Activated naive CD4-positive, alpha-beta T cell treated with anti-CD3 and anti-CD28 coated beads for 36 hours (primary cell): Measurements from ENCODE around the gene KLHL29. TPM values are rescaled to one million over a fixed set of nuclear protein-coding genes. Genes with fewer than 3 reads are reported as not detected.

Experiments used
- CTCF ChIA-PET: fragments of 350-600 bp; sonication (Branson Sonifier 250); formaldehyde crosslinking; loops from one replicate; lab custom pipeline; 2021; ENCODE audit warnings: antibody characterized with exemption; lab: Charles Lee
- DNase-seq: peaks from one replicate; pipeline ENCODE4 v3.0.0-alpha.2; 2020
- H3K27ac Mint-ChIP-seq: one replicate; pipeline ENCODE4 v1.8.0; 2021; ENCODE audit warnings: mild to moderate bottlenecking, mixed read lengths
- H3K27me3 Mint-ChIP-seq: one replicate; pipeline ENCODE4 v1.8.0; 2021; ENCODE audit warnings: low read depth, mixed read lengths
- H3K36me3 Mint-ChIP-seq: one replicate; pipeline ENCODE4 v1.8.0; 2021; ENCODE audit warnings: low read depth, mixed read lengths
- H3K4me1 Mint-ChIP-seq: one replicate; pipeline ENCODE4 v1.8.0; 2021; ENCODE audit warnings: low read depth, mixed read lengths
- H3K4me3 Mint-ChIP-seq: one replicate; pipeline ENCODE4 v1.8.0; 2021; ENCODE audit warnings: mild to moderate bottlenecking, moderate library complexity, mixed read lengths
- H3K9me3 Mint-ChIP-seq: one replicate; pipeline ENCODE4 v1.8.0; 2021; ENCODE audit warnings: mixed read lengths
- intact Hi-C: fragments of 100-400 bp; cut with micrococcal nuclease; formaldehyde crosslinking; loops from one replicate; pipeline ENCODE4 v1.15.1; 2023
- total RNA-seq, 2 experiments: library from RNA; stranded (reverse); gene quantifications; one replicate each; pipeline ENCODE4 v1.2.3, GENCODE V29; 2021

KLHL29 gene
- total RNA-seq, 2 experiments from 2014 or later: 2.4 to 2.9 TPM

DNA sequence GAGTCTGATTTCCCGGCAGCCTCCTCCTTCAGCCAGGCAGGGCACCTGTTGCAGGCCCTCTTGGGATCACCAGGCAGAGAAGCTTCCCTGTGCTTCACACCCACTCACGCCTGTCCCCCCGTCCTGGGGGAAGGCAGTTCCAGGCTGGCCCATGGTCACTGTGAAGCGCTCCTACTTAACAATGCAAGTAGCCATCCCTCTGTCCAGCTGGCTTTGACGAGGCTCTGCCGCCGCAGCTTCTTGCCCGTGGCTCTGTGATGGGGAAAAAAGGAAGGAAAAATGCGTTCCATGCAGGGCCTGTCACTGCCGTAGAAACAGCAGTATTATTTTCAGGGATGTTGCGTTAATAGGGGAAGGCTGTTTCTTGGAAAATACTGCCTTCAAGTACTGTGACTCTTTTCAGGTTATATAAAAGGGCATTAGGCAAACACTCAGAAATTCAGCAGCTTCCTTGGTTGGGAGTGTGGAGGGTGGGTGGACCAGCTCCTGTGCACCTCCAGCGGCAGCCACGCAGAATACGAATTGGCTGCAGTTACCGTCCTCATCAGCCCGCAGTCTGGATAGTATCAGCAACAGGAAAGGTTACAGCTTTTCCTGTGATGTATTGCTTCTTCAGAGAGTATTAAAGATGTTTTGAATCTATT is 232.3 kb downstream of the KLHL29 start:
- intact Hi-C loops: no loop called here
- Mint-ChIP-seq H3K9me3 (no peaks in the 10 kb centered on the region), H3K36me3 (no peaks in the 10 kb centered on the region), H3K4me3 (no peak overlapping the region), H3K27ac (no peak overlapping the region), H3K27me3 (no peaks in the 10 kb centered on the region), H3K4me1 (peaks cover 15% of the 10 kb centered on the region)
- no peak for DNase-seq
- CTCF ChIA-PET: no interaction called here

DNA sequence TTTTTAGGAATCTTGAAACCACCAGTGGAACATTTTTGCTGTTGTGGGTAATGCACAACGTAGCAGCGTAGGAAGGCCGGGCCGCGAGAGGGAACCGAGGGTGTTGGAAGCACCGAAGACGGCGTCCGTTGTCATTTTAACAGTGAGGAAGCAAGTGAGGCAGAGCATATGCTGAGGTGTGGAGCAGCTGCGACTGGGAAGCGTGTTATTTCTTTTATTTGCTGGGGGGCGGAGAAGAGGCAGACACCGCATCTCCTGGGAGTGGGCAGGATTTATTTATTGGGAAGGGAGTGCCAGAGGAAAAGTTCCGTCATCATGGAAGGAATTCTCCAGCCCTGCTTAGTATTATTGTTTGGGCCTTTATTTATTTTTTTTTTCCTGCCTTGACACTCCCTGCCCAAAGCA is 232.8 kb downstream of the KLHL29 start:
- DNase-seq: no peak
- no peaks in the 10 kb centered on the region for H3K9me3 Mint-ChIP-seq
- H3K27me3 Mint-ChIP-seq: no peaks in the 10 kb centered on the region
- H3K4me1 Mint-ChIP-seq: peaks cover 15% of the 10 kb centered on the region
- CTCF ChIA-PET: no interaction called here
- intact Hi-C loops: no loop called here
- H3K27ac Mint-ChIP-seq: no peak overlapping the region
- no peaks in the 10 kb centered on the region for H3K36me3 Mint-ChIP-seq
- no peak overlapping the region for H3K4me3 Mint-ChIP-seq

- intact Hi-C loops: no loop called here
- Mint-ChIP-seq H3K27ac (no peak overlapping the region), H3K36me3 (no peaks in the 10 kb centered on the region), H3K4me3 (no peak overlapping the region), H3K27me3 (no peaks in the 10 kb centered on the region), H3K9me3 (peaks cover under 1% of the 10 kb centered on the region), H3K4me1 (peaks cover 11% of the 10 kb centered on the region)
- DNase-seq: no peak
- CTCF ChIA-PET: no interaction called here
Measured at GRCh38 chr2:23618265-23618664, 233.3 kb downstream of the KLHL29 start.

- Mint-ChIP-seq H3K4me3 (no peak overlapping the region), H3K27ac (no peak overlapping the region), H3K9me3 (peaks cover 7% of the 10 kb centered on the region), H3K4me1 (peaks cover 8% of the 10 kb centered on the region), H3K27me3 (no peaks in the 10 kb centered on the region), H3K36me3 (no peaks in the 10 kb centered on the region)
- no peak for DNase-seq
- CTCF ChIA-PET: interaction anchor here (0.7 kb wide), 1 partner anchor 420 kb away, joined by 3 read pairs; no protein-coding TSS in a partner anchor
- intact Hi-C loops: no loop called here
Measured at GRCh38 chr2:23618794-23619530, 234.0 kb downstream of the KLHL29 start.

DNA sequence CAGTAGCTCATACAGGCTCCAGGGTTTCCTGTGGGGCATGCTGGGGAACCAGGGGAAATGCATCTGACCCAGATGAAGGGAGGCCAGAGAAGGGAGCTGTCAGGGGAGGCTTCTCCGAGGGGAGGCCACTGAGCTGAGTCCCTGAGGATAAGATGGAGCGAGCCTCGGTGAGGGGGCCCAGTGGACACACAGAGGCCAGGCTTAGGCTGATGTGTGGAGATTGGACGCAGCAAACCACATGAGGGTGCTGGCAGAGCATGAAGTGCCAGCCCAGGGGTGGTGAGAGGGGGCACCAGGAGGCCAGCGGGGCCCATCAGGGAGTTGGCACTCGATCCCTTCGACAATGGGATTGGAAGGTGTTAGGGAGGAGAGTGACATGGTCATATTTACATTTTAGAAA is 235.0 kb downstream of the KLHL29 start:
- Mint-ChIP-seq H3K27me3 (no peaks in the 10 kb centered on the region), H3K4me1 (no peaks in the 10 kb centered on the region), H3K4me3 (no peak overlapping the region), H3K9me3 (peaks cover 11% of the 10 kb centered on the region), H3K27ac (no peak overlapping the region), H3K36me3 (no peaks in the 10 kb centered on the region)
- intact Hi-C loops: no loop called here
- no peak for DNase-seq
- CTCF ChIA-PET: no interaction called here

DNA sequence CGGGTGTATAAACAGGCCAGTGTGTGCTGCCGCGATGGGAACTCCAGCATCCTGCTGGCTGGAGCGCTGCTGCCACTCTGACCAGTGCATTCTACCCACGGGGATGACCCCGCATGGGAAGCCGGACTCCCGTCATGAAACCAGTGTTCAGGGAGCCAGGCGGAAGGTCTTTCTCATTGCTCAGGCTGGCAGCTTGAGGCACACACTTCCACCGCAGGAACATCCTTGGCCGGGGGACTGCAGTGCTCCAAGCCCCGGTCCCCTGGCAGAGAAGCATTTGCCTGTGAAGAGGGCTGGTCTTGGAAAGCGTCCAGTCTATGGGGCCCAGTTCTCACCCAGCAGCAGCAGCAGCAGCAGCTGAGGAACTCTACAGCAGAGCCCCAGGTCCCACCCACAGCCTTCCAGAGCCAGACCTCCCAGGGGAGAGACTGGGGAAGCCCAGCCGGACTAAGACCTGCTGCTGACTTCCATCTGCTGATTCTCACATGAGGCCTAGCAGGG is 235.9 kb downstream of the KLHL29 start:
- Mint-ChIP-seq H3K27ac (no peak overlapping the region), H3K9me3 (peaks cover 11% of the 10 kb centered on the region), H3K4me3 (no peak overlapping the region), H3K36me3 (no peaks in the 10 kb centered on the region), H3K27me3 (no peaks in the 10 kb centered on the region), H3K4me1 (no peaks in the 10 kb centered on the region)
- CTCF ChIA-PET: no interaction called here
- DNase-seq: no peak
- intact Hi-C loops: no loop called here

DNA sequence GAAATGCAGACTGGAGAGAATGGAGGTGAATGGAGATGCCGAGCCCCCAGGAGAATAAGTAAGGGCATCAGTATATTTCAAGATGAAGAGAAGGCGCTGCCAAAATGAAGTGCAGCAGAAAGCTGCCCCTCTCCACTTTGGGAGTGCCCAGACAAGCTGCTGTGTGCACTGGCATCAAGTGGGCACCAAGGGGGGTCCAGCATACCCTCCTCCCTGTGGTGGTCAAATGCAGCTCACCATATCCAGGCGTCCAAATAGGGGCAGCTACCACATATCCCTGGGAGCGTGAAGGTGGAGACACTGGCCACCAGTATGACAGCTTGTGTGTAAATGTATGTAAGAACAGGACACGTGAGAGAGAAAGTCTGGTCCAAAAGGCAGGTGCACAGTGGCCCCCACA is 236.6 kb downstream of the KLHL29 start:
- no peak for DNase-seq
- CTCF ChIA-PET: no interaction called here
- no peaks in the 10 kb centered on the region for H3K27me3 Mint-ChIP-seq

DNA sequence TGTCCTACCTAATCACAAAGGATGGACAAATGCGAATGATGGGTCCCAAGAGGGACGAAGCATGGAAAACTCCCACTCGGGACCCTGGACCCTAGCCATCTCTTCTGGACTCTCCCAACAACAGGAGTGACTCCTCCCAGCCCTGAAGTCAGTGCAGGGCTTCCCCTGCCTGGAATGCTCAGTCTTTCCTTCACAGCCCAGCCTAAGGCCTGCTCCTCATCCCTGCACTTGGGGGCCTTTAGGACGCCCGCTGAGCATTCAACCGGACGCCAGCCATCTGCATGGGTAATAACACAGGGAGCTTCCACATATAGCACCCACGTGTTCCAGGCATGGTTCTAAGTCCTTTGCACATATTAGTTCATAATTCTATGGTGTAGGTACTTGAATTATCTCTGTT is 237.5 kb downstream of the KLHL29 start:
- CTCF ChIA-PET: no interaction called here
- Mint-ChIP-seq H3K4me1 (no peaks in the 10 kb centered on the region), H3K4me3 (no peak overlapping the region), H3K27ac (no peak overlapping the region), H3K36me3 (no peaks in the 10 kb centered on the region), H3K9me3 (peaks cover 11% of the 10 kb centered on the region), H3K27me3 (no peaks in the 10 kb centered on the region)
- DNase-seq: no peak
- intact Hi-C loops: no loop called here

More for the DNA sequence above, 236.6 kb downstream of the KLHL29 start:
- peaks cover 11% of the 10 kb centered on the region for H3K9me3 Mint-ChIP-seq
- H3K4me3 Mint-ChIP-seq: no peak overlapping the region
- H3K4me1 Mint-ChIP-seq: no peaks in the 10 kb centered on the region
- H3K36me3 Mint-ChIP-seq: no peaks in the 10 kb centered on the region
- intact Hi-C loops: no loop called here
- H3K27ac Mint-ChIP-seq: no peak overlapping the region

GRCh38 chr2:23622966-23623675 is 238.1 kb downstream of the KLHL29 start:
- CTCF ChIA-PET: interaction anchor here (1.4 to 1.5 kb wide), 2 partner anchors 15 to 461 kb away, joined by 4 to 10 read pairs; partner anchors contain the start of gene TP53I3
- H3K9me3 Mint-ChIP-seq: peaks cover 11% of the 10 kb centered on the region
- no peak overlapping the region for H3K4me3 Mint-ChIP-seq
- intact Hi-C loops: no loop called here
- no peaks in the 10 kb centered on the region for H3K36me3 Mint-ChIP-seq
- no peak for DNase-seq
- peak overlapping the region; percentile 24 for H3K27ac Mint-ChIP-seq
- H3K4me1 Mint-ChIP-seq: no peaks in the 10 kb centered on the region
- no peaks in the 10 kb centered on the region for H3K27me3 Mint-ChIP-seq

DNA sequence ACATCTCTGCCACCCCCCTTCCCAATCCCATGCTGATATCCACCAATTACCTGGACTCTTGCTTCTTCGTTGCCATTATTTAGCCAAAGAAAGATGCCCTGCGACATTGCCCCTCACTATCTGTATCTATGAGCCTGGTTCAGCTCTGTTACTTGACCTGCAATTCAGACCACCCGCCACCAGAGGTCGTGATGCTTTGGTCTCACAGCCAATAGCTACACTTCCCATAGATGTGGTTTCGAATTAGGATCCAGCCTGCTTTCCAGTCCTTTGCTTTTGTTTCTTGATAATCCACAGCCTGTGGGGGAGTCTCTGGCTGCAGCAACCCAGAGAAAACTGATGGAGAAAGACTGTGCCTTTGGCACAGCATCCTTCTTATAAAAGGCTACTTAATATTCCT is 239.4 kb downstream of the KLHL29 start:
- DNase-seq: peak; percentile 45
- Mint-ChIP-seq H3K27me3 (no peaks in the 10 kb centered on the region), H3K4me1 (no peaks in the 10 kb centered on the region), H3K36me3 (no peaks in the 10 kb centered on the region), H3K4me3 (no peak overlapping the region), H3K27ac (no peak overlapping the region), H3K9me3 (peaks cover 11% of the 10 kb centered on the region)
- intact Hi-C loops: no loop called here
- CTCF ChIA-PET: interaction anchor here (0.7 to 1.7 kb wide), 7 partner anchors 8 to 460 kb away, joined by 3 to 10 read pairs (median 4); partner anchors contain the start of gene TP53I3

DNA sequence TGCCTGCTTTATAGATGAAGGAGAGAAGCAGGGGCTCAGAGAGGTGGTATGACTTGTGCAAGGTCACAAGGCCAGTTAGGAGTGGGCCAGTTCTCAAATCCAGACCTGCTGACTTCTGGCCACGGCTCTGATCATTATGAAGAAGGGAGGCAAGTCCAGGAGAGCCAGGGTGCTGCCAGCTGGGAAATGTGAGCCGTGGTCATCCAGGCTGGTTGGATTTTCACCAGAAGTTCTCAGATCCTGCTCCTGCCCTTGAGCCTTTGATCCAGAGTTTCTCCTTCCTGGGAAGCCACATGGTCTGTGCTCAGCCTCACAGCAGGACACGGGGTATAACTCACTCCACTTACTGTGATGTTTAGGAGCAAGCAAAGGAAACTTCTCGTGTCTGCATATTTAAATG is 239.9 kb downstream of the KLHL29 start:
- intact Hi-C loops: no loop called here
- H3K36me3 Mint-ChIP-seq: no peaks in the 10 kb centered on the region
- H3K4me1 Mint-ChIP-seq: no peaks in the 10 kb centered on the region
- no peak overlapping the region for H3K27ac Mint-ChIP-seq
- H3K9me3 Mint-ChIP-seq: peaks cover 11% of the 10 kb centered on the region
- no peaks in the 10 kb centered on the region for H3K27me3 Mint-ChIP-seq
- CTCF ChIA-PET: interaction anchor here (1.1 to 1.7 kb wide), 6 partner anchors 8 to 459 kb away, joined by 3 to 10 read pairs (median 4); partner anchors contain the start of gene TP53I3
- no peak for DNase-seq
- H3K4me3 Mint-ChIP-seq: no peak overlapping the region

DNA sequence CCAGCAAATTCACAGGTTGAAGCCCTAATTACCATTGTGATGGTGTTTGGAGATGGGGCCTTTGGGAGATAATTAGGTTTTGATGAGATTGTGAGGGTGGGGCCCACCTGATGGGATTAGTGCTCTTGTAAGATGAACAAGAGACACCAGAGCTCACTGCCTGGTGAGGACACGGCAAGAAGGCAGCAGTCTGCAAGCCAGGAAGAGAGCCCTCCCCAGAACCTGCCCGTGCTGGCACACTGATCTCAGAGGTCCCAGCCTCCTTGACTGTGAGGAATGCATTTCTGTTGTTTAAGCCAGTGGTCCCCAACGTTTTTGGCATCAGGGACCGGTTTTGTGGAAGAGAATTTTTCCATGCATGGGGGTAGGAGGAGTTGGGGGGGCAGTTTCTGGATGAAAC is 240.7 kb downstream of the KLHL29 start:
- DNase-seq: no peak
- intact Hi-C loops: no loop called here
- CTCF ChIA-PET: interaction anchor here (1.7 kb wide), 1 partner anchor 36 kb away, joined by 7 read pairs; no protein-coding TSS in a partner anchor
- no peak overlapping the region for H3K27ac Mint-ChIP-seq
- no peak overlapping the region for H3K4me3 Mint-ChIP-seq
- peaks cover 11% of the 10 kb centered on the region for H3K9me3 Mint-ChIP-seq
- H3K36me3 Mint-ChIP-seq: no peaks in the 10 kb centered on the region
- no peaks in the 10 kb centered on the region for H3K27me3 Mint-ChIP-seq
- H3K4me1 Mint-ChIP-seq: no peaks in the 10 kb centered on the region
